GM12892 (cell line): Measurements from ENCODE around the gene CENPO.

Experiments used
- POLR2A ChIP-seq: IDR thresholded peaks from 2 replicates; pipeline ENCODE4 v1.6.1; 2011; ENCODE audit warnings: low read depth, low read length, control low read depth
- POLR2AphosphoS5 ChIP-seq: IDR thresholded peaks from 2 replicates; pipeline ENCODE4 v1.6.1; 2011; ENCODE audit warnings: low read depth, low read length, control low read depth
- TAF1 ChIP-seq: IDR thresholded peaks from 2 replicates; pipeline ENCODE4 v1.6.1; 2011; ENCODE audit warnings: low read depth, mild to moderate bottlenecking, control low read depth, low read length, borderline replicate concordance

- no peak for TF ChIP-seq POLR2A
- TF ChIP-seq POLR2AphosphoS5: no peak
- no peak for TF ChIP-seq TAF1
These were observed 41.6 kb downstream of the CENPO start for GRCh38 chr2:24834733-24835395.
